GM21515 (cell line): ENCODE data around the gene CD300LG.
"Not testable (repeated sequence)": the region's sequence is repeated elsewhere in the genome, so short reads cannot be mapped to it uniquely, and the experiment has no call there.

Source experiments
- ATAC-seq: cut with Tn5 transposase; IDR thresholded peaks from one replicate; pipeline ENCODE4 v1.9.1; 2021; ENCODE audit not compliant: unreplicated experiment

Gene CD300LG

DNA sequence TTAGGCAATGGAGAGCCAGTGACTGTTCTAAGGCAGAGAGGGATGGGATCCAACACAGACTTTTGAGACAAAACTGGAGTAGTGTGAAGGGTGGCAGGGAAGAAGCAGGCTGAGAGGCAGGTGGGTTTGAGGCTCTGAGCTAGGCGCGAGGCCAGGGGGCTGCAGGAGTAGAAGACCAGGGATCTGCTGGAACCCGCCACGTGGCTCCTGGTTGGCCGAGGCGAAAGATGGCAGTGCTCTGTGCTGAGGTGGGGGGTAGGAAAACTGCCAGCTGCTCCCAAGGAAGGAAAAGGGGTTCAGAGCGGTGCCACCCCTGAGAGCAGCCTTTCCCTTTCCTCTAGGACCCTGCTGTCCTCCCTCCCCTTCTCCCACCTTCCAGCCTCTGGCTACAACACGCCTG, 5.6 kb downstream of the CD300LG start:
- ATAC-seq, result no peak

DNA sequence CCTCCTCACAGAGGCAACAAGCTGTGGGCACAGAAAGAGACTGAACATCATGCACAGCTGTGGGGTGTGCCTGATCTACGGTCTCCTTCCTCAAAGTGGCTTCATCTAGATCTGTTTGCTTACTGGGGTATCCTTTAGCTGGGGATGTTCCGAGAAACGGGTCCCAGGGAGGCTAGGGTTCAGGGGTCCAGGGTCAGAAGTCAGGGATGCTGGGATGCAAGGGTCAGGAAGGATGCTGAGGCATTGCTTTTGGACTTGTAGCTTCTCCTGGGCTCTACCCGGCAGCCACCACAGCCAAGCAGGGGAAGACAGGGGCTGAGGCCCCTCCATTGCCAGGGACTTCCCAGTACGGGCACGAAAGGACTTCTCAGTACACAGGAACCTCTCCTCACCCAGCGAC, 6.6 kb downstream of the CD300LG start:
- ATAC-seq, result no peak

DNA sequence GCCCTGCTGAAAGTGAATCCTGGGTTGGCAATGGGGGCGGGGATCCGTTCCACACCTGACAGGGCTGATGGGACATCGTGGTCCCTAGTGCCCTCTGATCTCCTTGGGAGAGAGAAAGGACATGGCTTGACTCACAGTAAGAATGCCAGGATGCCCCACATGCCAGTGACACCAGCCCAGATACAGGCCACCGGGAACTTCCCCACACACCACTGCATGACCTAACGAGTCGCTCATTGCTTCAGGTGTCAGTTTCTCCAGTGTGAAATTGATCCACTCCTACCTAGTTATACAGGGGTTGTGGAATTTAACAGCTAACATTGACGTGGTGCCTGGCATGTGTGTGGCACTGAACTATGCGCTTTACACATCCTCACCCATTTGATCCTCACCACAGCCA, 7.5 kb downstream of the CD300LG start:
- no peak for ATAC-seq

DNA sequence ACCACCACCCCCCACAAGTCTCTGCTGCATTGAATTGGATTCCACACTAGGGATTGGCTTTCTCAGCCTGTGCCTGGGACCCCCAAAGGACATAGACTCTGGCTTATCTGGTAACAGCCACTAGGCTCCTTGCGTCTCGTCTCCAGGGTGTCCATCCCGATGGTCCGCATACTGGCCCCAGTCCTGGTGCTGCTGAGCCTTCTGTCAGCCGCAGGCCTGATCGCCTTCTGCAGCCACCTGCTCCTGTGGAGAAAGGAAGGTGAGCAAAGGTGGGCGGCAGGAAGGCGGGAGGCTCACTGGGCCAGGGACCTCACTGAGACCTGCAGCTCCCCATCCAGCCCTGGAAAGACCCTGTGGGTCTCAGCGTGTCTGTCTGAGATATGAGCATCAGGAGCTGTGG, 8.1 kb downstream of the CD300LG start:
- ATAC-seq, result no peak

DNA sequence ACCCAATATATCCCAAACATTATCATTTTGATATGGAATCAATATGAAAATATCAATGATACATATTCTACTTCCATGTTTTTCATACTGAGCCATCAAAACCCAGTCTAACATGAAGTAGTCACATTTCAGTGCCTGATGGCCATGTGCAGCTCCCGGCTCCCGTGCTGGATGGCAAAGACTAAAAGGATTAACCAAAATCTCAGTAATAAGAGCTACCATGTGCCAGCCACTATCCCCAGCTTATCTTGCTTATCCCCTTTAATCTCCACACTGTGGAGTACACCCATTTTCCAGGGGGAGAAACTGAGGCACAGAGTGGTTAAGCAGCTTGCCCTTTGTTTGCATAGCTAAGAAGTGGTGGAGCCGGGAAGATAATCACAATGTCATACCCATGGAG, 9.2 kb downstream of the CD300LG start:
- ATAC-seq, result no peak

DNA sequence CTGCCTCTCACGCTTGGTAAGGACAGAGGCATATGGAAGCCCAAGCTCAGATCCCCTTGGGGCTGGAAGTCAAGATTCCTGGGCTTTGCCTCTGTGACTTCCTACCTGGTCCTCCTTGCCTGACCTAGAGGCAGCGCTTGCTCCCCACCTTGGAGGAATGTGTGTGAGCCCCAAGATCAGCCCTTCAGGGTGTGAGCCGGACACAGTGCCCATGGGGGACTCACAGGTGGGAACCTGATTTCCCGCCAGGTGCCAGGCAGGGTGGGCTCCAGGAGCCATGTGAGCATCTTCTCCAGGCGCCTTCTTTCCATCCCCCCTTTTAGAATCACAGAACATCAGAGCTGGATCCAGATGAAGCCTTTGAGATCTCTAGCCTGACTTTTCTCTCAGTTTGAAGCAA, 10.2 kb downstream of the CD300LG start:
- no peak for ATAC-seq

DNA sequence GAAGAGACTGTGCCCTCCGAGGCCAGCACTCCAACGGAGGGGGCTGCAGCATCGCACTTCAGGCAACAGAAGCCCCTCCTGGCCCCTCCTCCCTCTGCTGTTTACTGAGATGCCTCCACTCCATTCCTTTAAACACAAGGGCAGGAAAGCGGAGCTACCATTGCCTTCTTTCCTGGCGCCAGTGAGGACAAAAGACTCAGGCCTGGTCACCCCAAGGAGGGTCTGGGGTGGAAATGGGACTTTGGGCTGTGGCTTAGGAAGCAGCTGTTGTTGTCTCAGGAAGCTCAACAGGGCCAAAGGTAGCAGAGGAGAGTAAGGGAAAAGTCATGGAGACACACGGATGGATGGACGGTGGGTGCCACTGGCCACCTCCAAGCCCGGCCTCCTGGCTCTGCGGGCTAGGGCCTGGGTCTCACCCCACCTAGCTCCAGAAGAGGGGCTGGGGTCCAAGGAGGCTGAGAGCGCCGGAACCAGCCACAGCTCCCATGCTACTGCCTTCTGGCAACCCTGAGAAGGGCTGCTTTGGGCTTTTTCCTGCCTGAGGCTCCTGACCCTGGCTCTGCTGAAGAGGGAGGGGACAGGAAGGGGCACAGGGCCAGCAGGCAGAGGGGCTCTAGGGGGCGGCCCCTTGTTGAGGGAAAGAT, 11.1 kb downstream of the CD300LG start:
- ATAC-seq, result no peak

DNA sequence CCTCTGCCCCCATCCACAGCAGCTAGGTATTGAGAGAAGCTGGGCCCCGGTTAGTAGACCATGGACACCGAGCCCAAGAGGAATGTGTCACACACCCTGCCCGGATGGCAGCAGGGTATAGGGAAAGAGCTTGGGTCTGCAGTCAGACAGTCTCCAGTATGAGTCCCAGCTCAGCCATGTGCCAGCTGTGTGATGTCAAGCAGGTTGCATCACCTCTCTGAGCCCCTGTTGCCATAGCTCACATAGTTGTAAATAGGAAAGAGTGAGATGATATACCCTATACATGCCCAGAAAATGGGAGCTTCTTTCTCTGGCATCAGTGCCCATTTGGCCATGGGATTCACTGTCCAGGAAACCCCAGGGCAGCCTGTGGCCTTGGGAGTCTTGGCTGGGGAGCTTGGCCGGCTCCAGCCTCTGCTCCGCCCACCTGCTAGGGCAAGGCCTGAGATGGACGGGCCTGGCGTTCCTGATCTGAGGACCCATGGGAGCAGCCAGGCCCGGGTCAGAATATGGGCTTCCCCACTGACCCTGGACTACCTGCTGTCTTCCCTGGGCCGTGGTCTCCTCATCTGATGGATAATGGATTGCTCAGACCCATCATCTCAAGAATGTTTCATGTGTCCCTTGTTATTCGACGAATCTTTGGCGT, 13.2 kb downstream of the CD300LG start:
- ATAC-seq, result no peak

DNA sequence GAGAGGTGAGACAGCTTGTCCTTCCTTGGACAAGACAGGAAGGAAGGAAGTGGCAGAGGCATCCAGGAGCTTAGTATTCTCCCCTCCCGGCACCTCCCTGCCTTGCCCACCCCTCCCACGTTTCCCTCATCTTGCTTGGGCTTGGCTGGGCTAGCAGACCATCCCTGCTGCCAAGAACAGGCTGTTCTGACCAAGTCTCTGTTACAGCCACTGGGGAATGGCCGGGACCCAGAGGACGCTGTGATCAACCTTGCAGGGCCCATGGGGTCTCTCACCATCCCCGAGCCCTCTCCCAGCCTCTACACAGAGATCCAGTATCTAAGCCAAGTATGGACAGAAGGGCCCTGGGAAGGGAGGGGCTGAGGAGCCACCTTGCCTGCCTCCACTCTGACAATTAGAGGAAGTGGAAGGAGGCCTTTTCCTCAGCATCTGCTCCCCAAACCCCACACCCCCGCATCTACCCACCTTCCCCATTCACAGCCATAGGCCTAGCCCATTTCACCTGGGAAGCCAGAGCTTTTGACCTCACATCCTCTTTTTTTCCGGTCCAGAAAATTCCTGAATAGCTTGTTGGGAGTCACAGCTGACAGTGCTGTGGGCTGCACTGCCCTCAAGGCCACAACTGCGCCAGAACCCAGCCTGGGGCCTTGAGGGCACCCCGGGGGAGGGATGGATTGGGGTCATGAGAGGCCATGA, 14.1 kb downstream of the CD300LG start:
- no peak for ATAC-seq

DNA sequence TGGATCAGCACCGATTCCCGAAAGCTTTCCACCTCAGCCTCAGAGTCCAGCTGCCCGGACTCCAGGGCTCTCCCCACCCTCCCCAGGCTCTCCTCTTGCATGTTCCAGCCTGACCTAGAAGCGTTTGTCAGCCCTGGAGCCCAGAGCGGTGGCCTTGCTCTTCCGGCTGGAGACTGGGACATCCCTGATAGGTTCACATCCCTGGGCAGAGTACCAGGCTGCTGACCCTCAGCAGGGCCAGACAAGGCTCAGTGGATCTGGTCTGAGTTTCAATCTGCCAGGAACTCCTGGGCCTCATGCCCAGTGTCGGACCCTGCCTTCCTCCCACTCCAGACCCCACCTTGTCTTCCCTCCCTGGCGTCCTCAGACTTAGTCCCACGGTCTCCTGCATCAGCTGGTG, 15.0 kb downstream of the CD300LG start:
- ATAC-seq, result no peak

DNA sequence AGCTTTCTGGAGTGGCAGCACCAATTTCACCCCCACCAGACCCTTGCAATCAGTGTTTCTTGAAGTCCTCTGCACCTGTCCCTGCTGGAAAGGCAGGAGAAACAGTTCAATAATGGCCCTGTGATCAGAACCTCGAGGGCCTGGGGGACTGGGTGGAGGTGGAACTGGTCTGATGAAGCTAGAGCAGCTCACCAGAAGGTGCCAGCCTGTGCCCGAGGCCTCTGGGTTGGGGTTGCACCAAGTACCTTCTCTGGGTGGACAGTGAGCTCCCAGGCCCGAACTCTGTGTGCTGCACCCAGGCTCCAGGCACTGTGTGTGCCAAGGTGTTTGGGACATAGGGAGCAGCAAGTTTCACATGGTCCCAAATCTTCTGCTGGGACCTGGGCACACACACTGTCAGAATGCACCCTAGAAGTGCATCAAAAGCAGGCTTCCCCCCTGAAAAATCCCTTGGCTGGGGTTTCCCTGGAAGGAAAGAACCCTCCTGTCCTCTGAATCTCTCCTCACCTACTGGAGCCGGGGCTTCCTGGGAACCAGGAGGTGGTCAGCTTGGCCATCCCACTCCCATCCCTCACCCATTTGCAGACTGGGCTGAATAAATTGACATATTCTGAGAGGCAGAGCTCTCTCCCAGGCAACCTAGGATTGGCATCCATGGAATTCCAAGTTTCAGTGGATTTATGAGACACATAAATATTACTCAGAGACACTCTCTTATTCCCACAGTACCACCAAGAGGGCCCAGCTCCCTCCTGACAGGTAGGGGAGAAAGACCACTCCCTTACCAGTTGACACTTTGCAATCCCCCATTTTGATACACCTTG, 17.4 kb downstream of the CD300LG start:
- no peak for ATAC-seq

DNA sequence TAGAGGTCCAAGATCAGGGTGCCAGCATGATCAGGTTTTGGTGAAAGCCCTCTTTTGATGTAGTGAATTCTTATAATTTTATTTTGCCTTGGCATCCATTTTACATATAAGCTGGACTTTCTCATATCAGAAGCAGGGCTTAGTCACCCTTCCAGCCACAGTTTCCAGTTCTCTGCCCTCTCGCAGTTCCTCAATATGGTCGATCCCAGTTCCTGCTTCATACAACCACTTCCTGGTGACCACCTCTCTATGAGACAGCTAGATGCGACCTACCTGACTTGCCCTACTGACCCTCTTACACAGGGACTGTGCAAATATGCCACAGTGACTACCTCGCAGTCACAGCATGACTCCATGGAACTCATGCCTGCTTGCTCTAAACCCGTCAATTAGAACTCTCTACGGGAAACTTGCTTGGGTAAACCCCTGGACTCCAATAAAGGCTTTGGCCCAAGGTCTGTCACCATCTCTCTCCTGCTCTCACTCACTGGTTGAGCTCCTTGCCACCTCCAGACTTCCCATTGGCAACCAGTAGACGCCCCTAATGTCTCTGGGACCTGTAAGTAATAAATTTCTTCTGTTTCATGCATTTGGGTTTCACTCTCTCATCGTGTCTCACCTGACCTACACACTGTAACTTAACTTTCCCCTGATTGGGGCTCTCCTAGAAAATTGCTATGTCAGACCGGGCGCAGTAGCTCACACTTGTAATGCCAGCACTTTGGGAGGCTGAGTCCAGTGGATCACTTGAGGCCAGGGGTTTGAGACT, 21.4 kb downstream of the CD300LG start:
- no peak for ATAC-seq

DNA sequence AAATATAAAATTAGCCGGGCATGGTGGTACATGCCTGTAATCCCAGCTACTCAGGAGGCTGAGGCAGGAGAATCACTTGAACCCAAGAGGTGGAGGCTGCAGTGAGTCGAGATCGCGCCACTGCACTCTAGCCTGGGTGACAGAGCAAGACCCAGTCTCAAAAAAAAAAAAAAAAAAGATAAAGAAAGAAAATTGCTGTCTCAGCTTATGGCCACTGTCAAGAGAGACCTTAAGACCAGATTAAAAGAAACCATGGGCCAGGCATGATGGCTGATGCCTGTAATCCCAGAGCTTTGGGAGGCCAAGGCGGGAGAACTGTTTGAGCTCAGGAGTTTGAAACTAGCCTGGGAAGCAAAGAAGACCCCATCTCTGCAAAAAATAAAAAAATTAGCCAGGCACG, 22.1 kb downstream of the CD300LG start:
- ATAC-seq, result not testable (repeated sequence)

DNA sequence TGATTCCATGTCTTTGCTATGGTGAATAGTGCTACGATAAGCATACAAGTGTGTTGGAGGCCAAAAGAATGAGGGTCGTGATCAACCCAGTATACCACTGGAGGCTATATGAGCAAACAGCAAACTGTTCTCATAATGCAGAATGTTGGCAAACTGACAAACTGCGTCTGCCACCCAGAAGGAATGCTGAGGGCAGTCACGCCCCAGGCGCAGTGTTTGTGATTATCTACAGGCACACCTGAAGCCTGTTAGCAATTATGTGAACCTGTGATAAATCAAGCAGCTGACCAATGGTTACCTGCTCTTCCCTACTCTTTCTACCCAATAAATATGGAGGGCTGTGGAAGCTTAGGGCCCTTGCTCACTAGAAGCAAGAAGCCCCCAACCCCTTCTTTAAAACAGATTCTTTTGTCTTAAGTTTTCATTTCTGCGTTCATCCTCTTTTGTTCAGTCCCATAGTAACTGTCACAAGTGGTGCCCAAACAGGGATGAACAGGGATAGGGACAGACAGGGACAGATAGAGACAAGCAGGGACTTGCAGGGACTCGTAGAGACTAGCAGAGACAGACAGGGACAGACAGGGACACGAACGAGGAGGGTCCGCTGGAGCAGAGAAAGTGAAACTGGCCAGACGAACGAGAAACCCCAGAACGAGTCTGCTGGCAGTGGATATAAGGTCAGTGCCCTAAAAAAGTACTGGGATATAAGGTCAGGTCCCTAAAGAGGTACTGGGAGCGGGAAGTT, 25.1 kb downstream of the CD300LG start:
- no peak for ATAC-seq

DNA sequence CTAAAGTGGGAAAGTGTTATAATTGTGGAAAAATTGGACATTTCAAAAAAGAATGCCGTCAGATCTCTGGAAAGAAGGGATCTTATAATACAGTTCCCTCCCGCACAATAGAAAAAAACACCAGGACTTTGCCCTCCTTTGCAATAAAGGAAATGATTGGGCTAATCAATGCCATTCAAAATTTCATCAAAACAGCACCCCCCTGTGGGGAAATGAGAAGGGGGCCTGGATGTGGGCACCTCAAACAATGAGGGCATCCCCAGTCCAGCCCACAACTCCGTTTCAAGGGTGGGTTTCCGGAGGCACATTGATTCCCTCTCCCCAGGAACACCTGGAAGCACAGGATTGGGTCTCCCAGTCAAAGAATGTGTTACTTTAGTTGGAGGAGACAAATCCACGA, 26.1 kb downstream of the CD300LG start:
- no peak for ATAC-seq

DNA sequence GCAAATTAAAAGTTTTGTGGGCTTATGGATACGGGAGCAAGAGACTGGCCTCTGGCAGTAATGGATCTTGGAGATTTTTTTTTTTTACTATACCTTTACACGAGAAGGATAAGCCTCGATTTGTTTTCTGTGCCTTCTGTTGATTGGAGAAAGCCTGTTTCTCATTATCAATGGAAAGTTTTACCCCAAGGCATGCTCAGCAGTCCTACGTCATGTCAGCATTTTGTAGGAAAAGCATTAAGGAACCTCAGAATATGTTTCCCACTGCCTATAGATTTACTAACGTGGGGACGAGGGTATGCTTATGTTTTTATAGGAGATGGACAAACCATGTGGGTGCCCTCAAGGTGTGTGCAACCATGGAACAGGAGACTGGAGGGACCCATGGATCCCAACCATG, 26.8 kb downstream of the CD300LG start:
- ATAC-seq, result no peak

DNA sequence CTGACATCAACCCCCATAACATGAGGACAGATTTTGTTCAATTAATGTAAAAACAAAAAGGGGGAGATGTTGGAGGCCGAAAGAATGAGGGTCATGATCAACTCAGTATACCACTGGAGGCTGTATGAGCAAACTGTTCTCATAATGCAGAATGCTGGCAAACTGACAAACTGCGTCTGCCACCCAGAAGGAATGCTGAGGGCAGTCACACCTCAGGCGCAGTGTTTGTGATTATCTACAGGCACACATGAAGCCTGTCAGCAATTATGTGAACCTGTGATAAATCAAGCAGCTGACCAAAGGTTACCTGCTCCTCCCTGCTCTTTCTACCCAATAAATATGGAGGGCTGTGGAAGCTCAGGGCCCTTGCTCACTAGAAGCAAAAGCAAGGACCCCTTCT, 27.3 kb downstream of the CD300LG start:
- ATAC-seq, result no peak

DNA sequence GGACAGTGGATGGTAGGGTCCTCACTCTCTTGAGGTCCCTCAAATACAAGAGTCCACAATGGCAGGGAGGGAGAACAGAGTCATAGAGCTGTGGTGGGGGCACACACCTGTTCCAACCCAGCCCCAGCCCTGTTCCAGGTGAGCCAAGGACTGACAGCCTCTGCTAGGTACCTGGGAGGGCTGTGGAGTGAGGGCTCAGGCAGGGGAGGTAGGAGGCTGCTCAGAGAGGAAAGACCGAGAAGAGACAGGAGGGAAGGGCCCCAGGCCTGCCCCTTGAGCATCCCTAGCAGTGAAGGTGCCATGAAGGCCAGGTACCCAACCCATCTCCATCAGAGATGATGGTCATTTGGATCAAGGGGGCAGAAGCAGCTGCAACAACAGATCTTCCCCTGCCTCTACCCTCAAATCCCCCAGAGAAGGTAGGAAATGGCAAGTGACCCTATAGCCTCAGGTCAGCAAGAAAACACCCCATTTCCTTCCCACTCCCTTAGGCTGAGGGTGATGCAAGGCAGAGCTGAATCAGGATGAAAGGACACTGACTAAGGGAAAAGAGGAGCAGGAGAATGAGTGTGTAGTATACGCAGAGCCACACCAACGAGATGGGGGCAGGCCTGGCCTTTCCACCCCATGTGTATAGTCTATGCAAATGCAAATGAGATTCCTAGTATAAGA, 28.6 kb downstream of the CD300LG start:
- ATAC-seq, result no peak

DNA sequence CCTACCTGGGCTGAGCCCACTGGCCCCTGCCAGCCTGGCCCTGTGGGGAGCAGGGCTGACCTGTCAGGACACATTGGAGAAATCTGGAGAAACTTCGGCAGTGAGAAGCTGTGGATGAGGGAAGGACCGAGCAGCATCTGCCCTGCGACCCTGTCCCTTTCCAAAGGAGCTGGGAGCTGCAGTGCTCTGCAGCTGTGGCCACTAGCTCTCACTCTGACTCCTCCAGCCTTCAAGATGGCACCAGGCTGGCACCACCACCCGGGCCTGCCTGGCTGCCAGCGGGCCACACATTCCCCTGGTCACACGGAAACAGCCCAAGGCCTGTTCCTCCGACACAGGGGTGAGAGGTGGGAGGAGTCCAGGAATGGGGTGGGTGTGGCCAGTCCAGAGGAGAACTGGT, 30.1 kb downstream of the CD300LG start:
- no peak for ATAC-seq
